ENCODE data around the gene MATN1.
A peak's percentile ranks its signal among the peaks of the same experiment; 100 is the strongest.

Gene MATN1

DNA sequence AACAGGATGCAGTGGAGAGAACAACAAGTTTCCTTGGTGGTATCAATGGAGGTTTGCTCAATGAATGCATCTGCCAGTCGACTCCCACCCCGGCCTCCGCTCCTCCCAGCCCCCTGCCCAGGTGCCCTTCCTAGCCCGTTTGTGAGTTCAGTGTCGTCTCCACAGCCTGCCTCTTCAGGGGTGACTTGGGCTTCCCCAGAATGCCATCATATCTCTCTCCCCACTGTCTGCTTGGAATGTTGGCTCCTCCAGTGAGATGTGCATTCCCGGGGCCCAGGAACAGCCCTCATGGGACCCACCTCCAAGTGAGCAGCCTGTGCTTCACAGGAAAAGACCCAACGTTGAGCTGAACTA is 30.5 kb downstream of the MATN1 start:
- Histone ChIP-seq H3K27me3 (ENCODE audit: insufficient read depth, poor library complexity, severe bottlenecking) (no peaks in the 10 kb centered on the region), H3K36me3 (ENCODE audit: low read depth) (no peaks in the 10 kb centered on the region), H3K27ac (ENCODE audit: poor library complexity, severe bottlenecking) (no peak overlapping the region), H3K9me3 (ENCODE audit: severe bottlenecking) (no peaks in the 10 kb centered on the region), H3K4me3 (ENCODE audit: severe bottlenecking) (no peak overlapping the region), H3K4me1 (ENCODE audit: insufficient read depth, poor library complexity, severe bottlenecking) (no peaks in the 10 kb centered on the region)
- DNase-seq (ENCODE audit: low spot score) (no peak), ATAC-seq (ENCODE audit: low read depth) (no peak)
- TF ChIP-seq, protein P1, sequence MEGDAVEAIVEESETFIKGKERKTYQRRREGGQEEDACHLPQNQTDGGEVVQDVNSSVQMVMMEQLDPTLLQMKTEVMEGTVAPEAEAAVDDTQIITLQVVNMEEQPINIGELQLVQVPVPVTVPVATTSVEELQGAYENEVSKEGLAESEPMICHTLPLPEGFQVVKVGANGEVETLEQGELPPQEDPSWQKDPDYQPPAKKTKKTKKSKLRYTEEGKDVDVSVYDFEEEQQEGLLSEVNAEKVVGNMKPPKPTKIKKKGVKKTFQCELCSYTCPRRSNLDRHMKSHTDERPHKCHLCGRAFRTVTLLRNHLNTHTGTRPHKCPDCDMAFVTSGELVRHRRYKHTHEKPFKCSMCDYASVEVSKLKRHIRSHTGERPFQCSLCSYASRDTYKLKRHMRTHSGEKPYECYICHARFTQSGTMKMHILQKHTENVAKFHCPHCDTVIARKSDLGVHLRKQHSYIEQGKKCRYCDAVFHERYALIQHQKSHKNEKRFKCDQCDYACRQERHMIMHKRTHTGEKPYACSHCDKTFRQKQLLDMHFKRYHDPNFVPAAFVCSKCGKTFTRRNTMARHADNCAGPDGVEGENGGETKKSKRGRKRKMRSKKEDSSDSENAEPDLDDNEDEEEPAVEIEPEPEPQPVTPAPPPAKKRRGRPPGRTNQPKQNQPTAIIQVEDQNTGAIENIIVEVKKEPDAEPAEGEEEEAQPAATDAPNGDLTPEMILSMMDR (IDR thresholded peaks at IDR 0.05; ENCODE audit: poor library complexity, severe bottlenecking) = no peak

GRCh38 chr1:30692201-30692947 is 31.0 kb downstream of the MATN1 start:
- TF ChIP-seq, protein P1 (IDR thresholded peaks at IDR 0.05; ENCODE audit: poor library complexity, severe bottlenecking) = no peak
- DNase-seq (ENCODE audit: low spot score) = peak; percentile 26
- no peaks in the 10 kb centered on the region for H3K36me3 ChIP-seq (ENCODE audit: low read depth)
- no peaks in the 10 kb centered on the region for H3K9me3 ChIP-seq (ENCODE audit: severe bottlenecking)
- H3K27me3 ChIP-seq (ENCODE audit: insufficient read depth, poor library complexity, severe bottlenecking) = no peaks in the 10 kb centered on the region
- no peak for ATAC-seq (ENCODE audit: low read depth)
- no peak overlapping the region for H3K4me3 ChIP-seq (ENCODE audit: severe bottlenecking)
- H3K4me1 ChIP-seq (ENCODE audit: insufficient read depth, poor library complexity, severe bottlenecking) = no peaks in the 10 kb centered on the region
- H3K27ac ChIP-seq (ENCODE audit: poor library complexity, severe bottlenecking) = no peak overlapping the region

GRCh38 chr1:30691480-30691879 is 31.9 kb downstream of the MATN1 start:
- Histone ChIP-seq H3K4me1 (ENCODE audit: insufficient read depth, poor library complexity, severe bottlenecking) (no peaks in the 10 kb centered on the region), H3K36me3 (ENCODE audit: low read depth) (no peaks in the 10 kb centered on the region), H3K27ac (ENCODE audit: poor library complexity, severe bottlenecking) (no peak overlapping the region), H3K9me3 (ENCODE audit: severe bottlenecking) (no peaks in the 10 kb centered on the region), H3K4me3 (ENCODE audit: severe bottlenecking) (no peak overlapping the region), H3K27me3 (ENCODE audit: insufficient read depth, poor library complexity, severe bottlenecking) (no peaks in the 10 kb centered on the region)
- TF ChIP-seq, protein P1 (IDR thresholded peaks at IDR 0.05; ENCODE audit: poor library complexity, severe bottlenecking) = no peak
- ATAC-seq (ENCODE audit: low read depth) (no peak), DNase-seq (ENCODE audit: low spot score) (no peak)

DNA sequence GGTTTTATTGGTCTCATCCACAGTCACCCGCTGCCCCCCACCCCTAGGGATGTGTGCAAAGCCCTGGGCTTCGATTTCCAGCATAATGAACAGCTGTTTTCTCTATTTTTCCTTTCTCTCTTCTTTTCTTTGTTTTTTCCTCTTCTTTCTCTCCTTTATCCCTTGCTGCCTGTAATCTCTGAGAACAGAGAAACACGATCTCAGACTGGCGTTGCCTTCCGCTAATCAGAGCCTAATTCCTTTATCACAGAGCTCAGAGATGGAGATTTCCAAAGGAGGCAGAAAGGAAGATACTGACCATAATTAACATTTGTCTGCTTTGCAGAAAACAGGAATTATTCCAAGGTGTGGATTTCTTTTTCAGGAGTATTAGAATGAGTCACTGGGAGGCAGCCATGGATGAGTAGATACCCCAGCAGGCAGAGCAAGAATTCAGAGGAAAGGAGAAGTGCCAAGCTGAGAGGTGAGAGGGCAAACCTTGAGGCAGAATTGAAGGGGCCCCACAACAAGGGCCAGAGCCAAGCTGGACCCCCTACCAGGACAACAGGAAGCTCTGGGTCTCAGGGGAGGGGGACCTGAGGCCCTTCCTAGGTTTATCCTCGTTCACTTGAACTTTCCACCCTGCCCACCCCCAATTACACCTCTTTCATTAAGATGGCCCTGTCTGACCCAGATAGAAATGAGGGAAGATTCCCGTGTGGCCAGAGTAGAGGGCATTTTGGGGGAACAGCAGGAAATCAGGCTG is 33.3 kb downstream of the MATN1 start:
- TF ChIP-seq, protein P1 (IDR thresholded peaks at IDR 0.05; ENCODE audit: poor library complexity, severe bottlenecking) = no peak
- Histone ChIP-seq H3K9me3 (ENCODE audit: severe bottlenecking) (no peaks in the 10 kb centered on the region), H3K4me3 (ENCODE audit: severe bottlenecking) (no peak overlapping the region), H3K27ac (ENCODE audit: poor library complexity, severe bottlenecking) (no peak overlapping the region), H3K4me1 (ENCODE audit: insufficient read depth, poor library complexity, severe bottlenecking) (no peaks in the 10 kb centered on the region), H3K27me3 (ENCODE audit: insufficient read depth, poor library complexity, severe bottlenecking) (no peaks in the 10 kb centered on the region), H3K36me3 (ENCODE audit: low read depth) (no peaks in the 10 kb centered on the region)
- no peak for ATAC-seq (ENCODE audit: low read depth)
- peak; percentile 30 for DNase-seq (ENCODE audit: low spot score)

Measured in RWPE2 (cell line).